GM10266 (cell line): Measurements from ENCODE around the gene SLC27A1.
"Not testable (repeated sequence)": the region's sequence is repeated elsewhere in the genome, so short reads cannot be mapped to it uniquely, and the experiment has no call there.

Experiments used
- DNase-seq: peaks from one replicate; pipeline ENCODE4 v3.0.0; 2012; ENCODE audit errors: extremely low spot score
- CTCF ChIP-seq: IDR thresholded peaks from 2 replicates; pipeline ENCODE4 v1.5.1; 2012; ENCODE audit warnings: mild to moderate bottlenecking, low read depth; ENCODE audit not compliant: control insufficient read depth, insufficient read depth; ENCODE audit errors: missing control alignments

The SLC27A1 gene

DNA sequence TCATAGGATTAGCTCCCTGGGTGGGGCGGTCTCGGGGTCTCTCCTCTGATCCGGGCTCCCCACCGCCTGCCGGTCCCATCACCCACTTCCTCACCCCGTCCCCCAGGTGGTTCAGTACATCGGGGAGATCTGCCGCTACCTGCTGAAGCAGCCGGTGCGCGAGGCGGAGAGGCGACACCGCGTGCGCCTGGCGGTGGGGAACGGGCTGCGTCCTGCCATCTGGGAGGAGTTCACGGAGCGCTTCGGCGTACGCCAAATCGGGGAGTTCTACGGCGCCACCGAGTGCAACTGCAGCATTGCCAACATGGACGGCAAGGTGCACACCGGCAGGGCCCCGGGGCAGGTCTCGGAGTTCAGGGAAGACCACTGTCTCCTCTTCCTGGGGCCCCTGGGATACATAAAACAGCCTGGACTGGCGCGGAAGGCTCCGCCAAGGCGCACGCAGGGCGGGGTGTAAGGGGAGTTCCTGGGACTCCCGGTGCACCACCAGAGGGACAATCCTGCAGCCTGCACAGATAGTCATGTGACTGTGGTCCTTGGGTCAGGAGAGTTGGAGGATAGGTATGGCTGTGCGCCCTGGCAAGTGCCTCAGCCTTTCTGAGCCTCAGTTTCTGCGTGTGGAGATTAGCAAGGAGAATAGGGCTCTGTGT is 26.9 kb downstream of the SLC27A1 start:
- no peak for DNase-seq
- no peak for TF ChIP-seq CTCF

DNA sequence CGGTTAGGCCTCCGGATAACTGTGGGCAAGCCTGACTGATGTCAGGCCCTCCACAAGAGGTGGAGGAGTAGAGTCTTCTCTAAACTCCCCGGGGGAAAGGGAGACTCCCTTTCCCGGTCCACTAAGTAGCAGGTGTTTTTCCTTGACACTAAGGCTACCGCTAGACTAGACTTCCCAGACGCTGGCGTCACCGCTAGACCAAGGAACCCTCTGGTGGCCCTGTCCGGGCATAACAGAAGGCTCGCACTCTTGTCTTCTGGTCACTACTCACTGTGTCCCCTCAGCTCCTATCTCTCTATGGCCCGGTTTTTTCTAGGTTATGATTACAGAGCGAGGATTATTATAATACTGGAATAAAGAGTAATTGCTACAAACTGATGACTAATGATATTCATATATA is 28.7 kb downstream of the SLC27A1 start:
- not testable (repeated sequence) for DNase-seq

- no peak for DNase-seq
- no peak for TF ChIP-seq CTCF
Measured at GRCh38 chr19:17499648-17500446, 29.5 kb downstream of the SLC27A1 start.

GRCh38 chr19:17500447-17501198 is 30.3 kb downstream of the SLC27A1 start:
- DNase-seq, result no peak
- no peak for TF ChIP-seq CTCF

GRCh38 chr19:17503240-17503639 is 32.9 kb downstream of the SLC27A1 start:
- TF ChIP-seq CTCF, result no peak

DNA sequence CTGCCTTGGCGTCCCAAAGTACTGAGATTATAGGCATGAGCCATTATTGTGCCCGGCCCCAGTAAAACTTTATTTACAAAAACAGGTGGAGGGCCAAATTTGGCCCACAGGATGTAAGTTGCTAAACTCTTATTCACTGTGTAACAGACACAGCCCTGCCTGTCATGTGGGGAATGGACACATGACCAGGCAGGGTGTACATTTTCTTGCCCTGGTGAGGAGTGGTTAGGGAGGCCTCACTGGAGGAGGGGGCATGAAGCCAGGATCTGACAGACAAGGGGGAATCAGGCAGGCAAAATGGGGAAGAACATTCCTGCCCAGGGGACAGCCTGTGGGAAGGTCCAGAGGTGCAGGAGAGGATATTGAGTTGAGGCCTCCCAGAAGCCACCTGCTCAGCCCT is 33.7 kb downstream of the SLC27A1 start:
- DNase-seq, result no peak
- TF ChIP-seq CTCF, result no peak

More at GRCh38 chr19:17503240-17503639, 32.9 kb downstream of the SLC27A1 start:
- DNase-seq, result no peak

GRCh38 chr19:17504456-17504855 is 34.1 kb downstream of the SLC27A1 start:
- no peak for DNase-seq
- TF ChIP-seq CTCF, result no peak
